Measurements from ENCODE around the gene IFT43. TPM values are rescaled to one million over a fixed set of nuclear protein-coding genes. Genes with fewer than 3 reads are reported as not detected.

Gene IFT43
- total RNA-seq, 8 experiments from 2014 or later: 30.0 to 63.3 (median 35.8) TPM

GRCh38 chr14:75969891-75970290 is 15.7 kb upstream of the IFT43 start:
- in situ Hi-C loops (cut with MboI; ENCODE audit: low pct_unique_long_range_greater_than_20kb in 2 of 9, low sequenced_read_pairs in 9 of 9, unreplicated experiment in 9 of 9): loop anchor here in 3 of 9 experiments (10.0 to 25.0 kb wide), 3 partner anchors 55 to 258 kb away; no protein-coding TSS in a partner anchor
- Histone ChIP-seq H3K4me1 (replicated peaks in 1 of 2) (peaks cover 0 to 3% of the 10 kb centered on the region in 2 donors), H3K4me3 (no peak overlapping the region), H3K27ac (no peak overlapping the region)
- ATAC-seq (replicated peaks in 6 of 8): peak in 1 of 8 experiments; percentile 33
- WGBS, 10 experiments: 67 to 95% (median 73%) methylated on average over 3 to 7 of the region's 8 CpGs; no CpG with 5 or more reads in 5 of the 10 experiments

DNA sequence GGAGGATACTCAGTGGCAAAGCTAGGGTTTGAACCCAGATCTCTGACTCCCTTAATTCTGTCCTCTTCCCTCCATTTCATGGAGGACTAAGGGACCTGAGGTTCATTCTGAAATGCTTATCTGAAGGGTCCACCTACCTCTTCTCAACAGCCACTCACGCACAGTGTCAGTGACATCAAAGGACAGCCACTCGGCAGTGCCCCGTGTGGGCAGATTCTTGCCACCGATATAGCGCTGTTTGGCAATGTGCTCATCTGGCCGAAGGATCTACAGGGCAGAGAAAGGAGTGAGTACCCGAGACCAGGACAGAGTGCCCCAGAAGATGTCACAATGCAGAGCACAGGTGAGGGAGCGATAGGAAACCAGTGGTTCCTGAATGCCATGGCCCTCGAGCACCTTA is 14.6 kb upstream of the IFT43 start:
- Histone ChIP-seq H3K4me3 (no peak overlapping the region), H3K4me1 (replicated peaks in 1 of 2) (peaks cover 0 to 3% of the 10 kb centered on the region in 2 donors), H3K27ac (no peak overlapping the region)
- no peak for ATAC-seq (replicated peaks in 6 of 8)
- WGBS, 10 experiments: 80 to 100% (median 91%) methylated on average over 1 to 7 of the region's 9 CpGs; no CpG with 5 or more reads in 2 of the 10 experiments
- in situ Hi-C loops (cut with MboI; ENCODE audit: low pct_unique_long_range_greater_than_20kb in 2 of 9, low sequenced_read_pairs in 9 of 9, unreplicated experiment in 9 of 9): loop anchor here in 3 of 9 experiments (10.0 to 25.0 kb wide), 3 partner anchors 56 to 259 kb away; no protein-coding TSS in a partner anchor

DNA sequence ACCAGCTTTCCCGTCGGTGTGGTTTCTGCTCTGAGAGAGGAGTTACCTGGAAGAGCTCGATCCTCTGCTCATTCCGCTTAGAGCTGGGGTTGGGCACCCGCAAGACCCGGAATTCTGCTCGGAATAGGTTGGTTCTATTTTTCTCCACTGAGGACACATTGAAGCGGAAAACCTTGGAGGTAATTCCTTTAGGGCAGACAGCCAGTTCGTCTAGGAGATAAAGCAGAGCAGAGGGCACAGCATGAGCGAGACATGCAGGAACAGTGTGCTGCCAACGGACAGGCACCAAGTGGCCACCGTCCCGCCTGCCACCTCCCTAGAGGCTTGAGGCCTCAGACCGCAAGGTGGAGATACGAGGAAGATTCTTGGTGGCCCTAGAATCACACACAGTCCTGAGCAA is 14.1 kb upstream of the IFT43 start:
- ATAC-seq (replicated peaks in 6 of 8): no peak
- in situ Hi-C loops (cut with MboI; ENCODE audit: low pct_unique_long_range_greater_than_20kb in 2 of 9, low sequenced_read_pairs in 9 of 9, unreplicated experiment in 9 of 9): loop anchor here in 3 of 9 experiments (10.0 to 25.0 kb wide), 3 partner anchors 57 to 259 kb away; no protein-coding TSS in a partner anchor
- Histone ChIP-seq H3K4me3 (no peak overlapping the region), H3K4me1 (replicated peaks in 1 of 2) (peaks cover 0 to 3% of the 10 kb centered on the region in 2 donors), H3K27ac (no peak overlapping the region)
- WGBS, 10 experiments: 60 to 100% (median 90%) methylated on average over 1 to 10 of the region's 15 CpGs; no CpG with 5 or more reads in 2 of the 10 experiments

DNA sequence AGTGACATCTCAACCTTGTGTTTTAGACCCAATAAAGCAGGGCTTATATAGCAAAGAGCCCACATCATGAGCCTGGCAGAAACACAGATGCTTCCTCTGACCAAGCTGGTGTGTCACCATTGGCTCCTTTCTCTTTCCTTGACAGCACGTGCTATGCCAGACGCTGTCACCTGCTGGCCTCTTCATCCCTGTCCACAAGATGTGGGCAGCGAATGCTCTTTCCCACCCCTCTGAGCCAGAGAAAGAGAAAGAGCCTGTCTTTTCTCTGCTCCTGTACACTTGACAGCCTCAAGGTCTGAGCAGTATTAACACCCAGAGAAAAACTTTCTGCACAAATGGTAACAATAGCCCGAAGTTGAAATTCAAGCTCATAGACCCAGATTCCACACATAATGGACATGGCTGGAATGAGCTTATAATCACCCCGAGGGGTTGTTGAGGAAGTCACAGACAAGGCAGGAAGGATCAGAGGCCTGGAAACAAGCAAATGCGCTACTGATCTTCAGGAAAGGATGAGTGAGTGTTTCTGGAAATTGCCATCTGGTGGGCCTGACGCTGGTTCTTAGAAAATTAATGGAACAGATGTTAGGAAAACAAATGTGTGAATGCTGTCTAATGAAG is 12.7 kb upstream of the IFT43 start:
- H3K27ac ChIP-seq: no peak overlapping the region
- WGBS, 10 experiments: 6 to 66% (median 27%) methylated on average over 1 to 6 of the region's 7 CpGs
- ATAC-seq (replicated peaks in 6 of 8): peak in 6 of 8 experiments; percentile 28 to 84 (median 50)
- H3K4me1 ChIP-seq (replicated peaks in 1 of 2): peaks cover 0 to 3% of the 10 kb centered on the region in 2 donors
- in situ Hi-C loops (cut with MboI; ENCODE audit: low pct_unique_long_range_greater_than_20kb in 2 of 9, low sequenced_read_pairs in 9 of 9, unreplicated experiment in 9 of 9): loop anchor here in 3 of 9 experiments (10.0 to 25.0 kb wide), 3 partner anchors 58 to 261 kb away; no protein-coding TSS in a partner anchor
- H3K4me3 ChIP-seq: no peak overlapping the region

DNA sequence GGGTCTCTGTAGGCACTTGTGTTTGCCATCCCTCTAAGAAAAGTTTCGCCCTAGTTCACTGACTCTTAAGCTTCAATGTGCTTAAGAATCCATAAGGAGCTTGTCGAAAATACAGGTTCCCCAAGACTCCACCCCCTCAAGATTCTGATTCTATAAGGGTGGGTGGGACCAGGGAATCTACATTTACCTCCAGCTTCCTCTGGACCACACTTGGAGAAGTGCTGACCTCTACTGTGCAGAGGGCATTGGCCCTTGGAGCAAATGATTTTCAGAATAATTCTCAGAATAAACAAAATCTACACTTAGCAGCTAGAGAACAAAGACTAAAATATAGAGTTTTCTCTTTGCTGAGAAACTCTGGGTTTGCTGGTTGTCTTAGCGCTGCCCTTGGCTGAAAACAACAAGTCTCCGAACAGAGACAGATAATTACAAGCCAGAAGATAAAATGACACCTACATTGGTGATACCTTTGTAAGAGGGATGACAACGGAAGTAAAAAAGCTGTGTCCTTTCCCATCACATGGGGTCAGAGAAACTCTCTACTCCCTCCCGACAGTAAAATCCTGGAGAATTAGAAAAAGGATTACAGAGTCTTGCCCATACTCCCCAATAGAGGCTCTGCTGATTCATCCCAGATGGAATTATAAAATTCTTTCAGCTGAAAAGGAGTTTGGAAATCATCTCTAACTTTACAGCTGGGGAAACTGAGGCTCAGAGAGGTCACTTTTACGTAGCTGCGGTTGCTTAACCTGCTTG is 8.6 kb upstream of the IFT43 start:
- ATAC-seq (replicated peaks in 6 of 8): no peak
- in situ Hi-C loops (cut with MboI; ENCODE audit: low pct_unique_long_range_greater_than_20kb in 2 of 9, low sequenced_read_pairs in 9 of 9, unreplicated experiment in 9 of 9): loop anchor here in 5 of 9 experiments (10.0 to 25.0 kb wide), 3 partner anchors 62 to 265 kb away; no protein-coding TSS in a partner anchor
- no peak overlapping the region for H3K27ac ChIP-seq
- peaks cover 4 to 10% of the 10 kb centered on the region in 2 donors for H3K4me1 ChIP-seq (replicated peaks in 1 of 2)
- H3K4me3 ChIP-seq: no peak overlapping the region
- 30 to 100% (median 68%) methylated on average over 2 to 6 of the region's 8 CpGs; no CpG with 5 or more reads in 1 of the 10 experiments for WGBS, 10 experiments

DNA sequence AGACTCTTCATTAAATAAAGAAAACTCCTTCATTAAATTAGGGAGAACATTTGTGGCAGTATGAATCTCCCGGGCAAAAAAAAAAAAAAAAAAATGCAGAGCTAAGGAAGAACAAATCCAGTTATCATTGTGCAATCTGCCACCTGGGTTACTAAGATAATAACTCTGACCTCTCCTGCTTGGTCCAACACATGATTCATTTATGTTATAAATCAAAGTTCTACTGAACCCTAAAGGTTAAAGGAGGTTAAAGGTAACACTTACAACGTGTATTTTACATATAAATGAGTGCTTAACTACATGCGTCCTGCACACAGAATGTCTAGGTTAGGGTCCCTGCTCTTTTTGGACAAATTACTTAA is 8.0 kb upstream of the IFT43 start:
- H3K27ac ChIP-seq: no peak overlapping the region
- in situ Hi-C loops (cut with MboI; ENCODE audit: low pct_unique_long_range_greater_than_20kb in 2 of 9, low sequenced_read_pairs in 9 of 9, unreplicated experiment in 9 of 9): loop anchor here in 5 of 9 experiments (10.0 to 25.0 kb wide), 3 partner anchors 63 to 265 kb away; no protein-coding TSS in a partner anchor

GRCh38 chr14:75978249-75978731 is 7.3 kb upstream of the IFT43 start:
- Histone ChIP-seq H3K4me3 (no peak overlapping the region), H3K27ac (no peak overlapping the region), H3K4me1 (replicated peaks in 1 of 2) (peaks cover 4 to 8% of the 10 kb centered on the region in 2 donors)
- peak in 1 of 8 experiments; percentile 1 for ATAC-seq (replicated peaks in 6 of 8)
- in situ Hi-C loops (cut with MboI; ENCODE audit: low pct_unique_long_range_greater_than_20kb in 2 of 9, low sequenced_read_pairs in 9 of 9, unreplicated experiment in 9 of 9): loop anchor here in 5 of 9 experiments (10.0 to 25.0 kb wide), 3 partner anchors 63 to 266 kb away; no protein-coding TSS in a partner anchor
- WGBS, 10 experiments: 100% methylated on average over 1 to 2 of the region's 10 CpGs; no CpG with 5 or more reads in 8 of the 10 experiments

More for the DNA sequence above, 8.0 kb upstream of the IFT43 start:
- Histone ChIP-seq H3K4me3 (no peak overlapping the region), H3K4me1 (replicated peaks in 1 of 2) (peaks cover 4 to 10% of the 10 kb centered on the region in 2 donors)
- WGBS, 10 experiments: 0 to 100% (median 54%) methylated on average over 1 to 3 of the region's 3 CpGs
- no peak for ATAC-seq (replicated peaks in 6 of 8)

- no peak overlapping the region for H3K27ac ChIP-seq
- in situ Hi-C loops (cut with MboI; ENCODE audit: low pct_unique_long_range_greater_than_20kb in 2 of 9, low sequenced_read_pairs in 9 of 9, unreplicated experiment in 9 of 9): loop anchor here in 5 of 9 experiments (10.0 to 25.0 kb wide), 3 partner anchors 64 to 267 kb away; no protein-coding TSS in a partner anchor
- ATAC-seq (replicated peaks in 6 of 8): peak in 3 of 8 experiments; percentile 1 to 8 (median 3)
- H3K4me3 ChIP-seq: no peak overlapping the region
- WGBS, 10 experiments: 38 to 80% methylated on average over 1 to 4 of the region's 14 CpGs; no CpG with 5 or more reads in 8 of the 10 experiments
- H3K4me1 ChIP-seq (replicated peaks in 1 of 2): peaks cover 4 to 7% of the 10 kb centered on the region in 2 donors
Observed at GRCh38 chr14:75979071-75979571, 6.4 kb upstream of the IFT43 start.

GRCh38 chr14:75979648-75980565 is 5.7 kb upstream of the IFT43 start:
- Histone ChIP-seq H3K4me1 (replicated peaks in 1 of 2) (peaks cover 4 to 7% of the 10 kb centered on the region in 2 donors), H3K4me3 (no peak overlapping the region), H3K27ac (no peak overlapping the region)
- in situ Hi-C loops (cut with MboI; ENCODE audit: low pct_unique_long_range_greater_than_20kb in 2 of 9, low sequenced_read_pairs in 9 of 9, unreplicated experiment in 9 of 9): loop anchor here in 7 of 9 experiments (10.0 to 25.0 kb wide), 4 partner anchors 65 to 268 kb away; no protein-coding TSS in a partner anchor
- WGBS, 10 experiments: 0 to 100% (median 76%) methylated on average over 2 to 9 of the region's 27 CpGs; no CpG with 5 or more reads in 5 of the 10 experiments
- no peak for ATAC-seq (replicated peaks in 6 of 8)

DNA sequence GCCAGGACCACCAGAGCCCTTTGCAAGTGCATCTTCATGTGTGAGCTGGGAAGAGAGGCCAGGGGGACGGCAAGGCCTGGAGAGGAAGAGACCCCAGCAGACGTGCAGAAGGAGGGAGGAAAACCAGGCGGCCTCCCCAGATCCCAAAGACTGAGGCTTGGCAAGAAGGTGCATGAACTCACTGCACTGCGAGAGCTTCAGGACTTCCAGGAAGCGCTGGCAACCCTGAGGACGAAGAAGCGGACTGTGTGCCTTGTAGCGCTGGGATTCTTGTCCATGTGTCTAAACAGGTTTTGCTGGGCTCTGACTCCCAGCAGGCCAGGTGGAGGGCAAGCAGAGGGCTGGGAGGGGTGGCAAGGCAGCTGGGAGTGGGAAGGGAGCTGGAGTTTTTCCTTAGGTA is 4.7 kb upstream of the IFT43 start:
- WGBS, 10 experiments: 18 to 100% (median 80%) methylated on average over 1 to 5 of the region's 8 CpGs; no CpG with 5 or more reads in 5 of the 10 experiments
- Histone ChIP-seq H3K4me1 (replicated peaks in 1 of 2) (peaks cover 4 to 7% of the 10 kb centered on the region in 2 donors), H3K4me3 (no peak overlapping the region), H3K27ac (no peak overlapping the region)
- no peak for ATAC-seq (replicated peaks in 6 of 8)
- in situ Hi-C loops (cut with MboI; ENCODE audit: low pct_unique_long_range_greater_than_20kb in 2 of 9, low sequenced_read_pairs in 9 of 9, unreplicated experiment in 9 of 9): loop anchor here in 6 of 9 experiments (10.0 to 25.0 kb wide), 3 partner anchors 76 to 269 kb away; no protein-coding TSS in a partner anchor

- WGBS, 10 experiments: 0 to 9% (median 3%) methylated on average over 2 to 11 of the region's 26 CpGs; no CpG with 5 or more reads in 2 of the 10 experiments
- Histone ChIP-seq H3K4me1 (replicated peaks in 1 of 2) (peaks cover 7 to 10% of the 10 kb centered on the region in 2 donors), H3K27ac (peak within 1 kb of the TSS in 1 of 2 donors; percentile 24), H3K4me3 (peak within 1 kb of the TSS; percentile 61 to 94 (median 63))
- ATAC-seq (replicated peaks in 6 of 8): peak; percentile 47 to 66 (median 56)
- in situ Hi-C loops (cut with MboI; ENCODE audit: low pct_unique_long_range_greater_than_20kb in 2 of 9, low sequenced_read_pairs in 9 of 9, unreplicated experiment in 9 of 9): loop anchor here in 6 of 9 experiments (10.0 to 25.0 kb wide), 3 partner anchors 77 to 269 kb away; no protein-coding TSS in a partner anchor
Observed at GRCh38 chr14:75981426-75982265, 3.9 kb upstream of the IFT43 start, which contains the start of gene TGFB3. Gene TGFB3, minus strand, starts transcription at chr14:75981995. Its CDS starts 1,102 bp downstream, at chr14:75980893.
